ENCODE results near the gene PLEKHH1.

DNA sequence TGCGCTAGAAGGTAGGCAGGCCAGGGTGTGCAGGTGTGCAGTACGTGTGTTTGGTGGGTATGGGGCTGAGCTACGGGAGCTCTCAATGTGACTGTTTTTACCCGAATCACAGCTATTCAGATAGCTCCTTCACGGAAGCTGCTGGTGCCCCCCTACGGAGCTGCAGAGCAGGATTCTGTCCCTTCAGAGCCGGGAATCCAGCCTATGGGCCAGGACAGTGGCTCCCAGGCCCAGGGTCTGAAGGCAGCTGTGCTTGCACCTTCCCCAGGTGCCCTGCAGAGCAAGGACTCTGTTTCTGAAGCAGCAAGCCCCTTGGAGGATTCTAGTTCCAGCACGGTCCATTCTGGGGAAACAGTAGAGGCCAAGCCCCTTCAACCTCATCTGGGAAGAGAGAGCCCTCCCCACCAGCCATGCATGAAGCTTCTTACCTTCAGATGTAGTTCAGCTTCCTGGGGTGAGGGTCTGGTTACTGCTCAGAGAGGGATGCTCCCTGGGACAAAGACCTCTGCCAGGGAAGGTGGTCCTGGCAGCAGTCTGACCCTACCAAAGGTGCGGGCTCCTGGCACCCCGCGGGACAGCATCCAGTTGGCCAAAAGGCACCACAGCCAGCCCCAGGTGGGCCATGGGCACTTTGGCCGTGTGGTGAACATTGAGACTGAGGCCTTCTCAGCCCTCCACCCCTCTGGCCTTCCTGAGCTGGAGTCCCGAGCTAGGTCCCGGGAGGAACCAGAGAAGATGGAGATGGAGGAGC is 29.1 kb downstream of the PLEKHH1 start:
- TF ChIP-seq, protein P1, sequence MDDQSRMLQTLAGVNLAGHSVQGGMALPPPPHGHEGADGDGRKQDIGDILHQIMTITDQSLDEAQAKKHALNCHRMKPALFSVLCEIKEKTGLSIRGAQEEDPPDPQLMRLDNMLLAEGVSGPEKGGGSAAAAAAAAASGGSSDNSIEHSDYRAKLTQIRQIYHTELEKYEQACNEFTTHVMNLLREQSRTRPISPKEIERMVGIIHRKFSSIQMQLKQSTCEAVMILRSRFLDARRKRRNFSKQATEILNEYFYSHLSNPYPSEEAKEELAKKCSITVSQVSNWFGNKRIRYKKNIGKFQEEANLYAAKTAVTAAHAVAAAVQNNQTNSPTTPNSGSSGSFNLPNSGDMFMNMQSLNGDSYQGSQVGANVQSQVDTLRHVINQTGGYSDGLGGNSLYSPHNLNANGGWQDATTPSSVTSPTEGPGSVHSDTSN (CRISPR knock-in tag; IDR thresholded peaks at IDR 0.05) = no peak
- TF ChIP-seq, protein P2, sequence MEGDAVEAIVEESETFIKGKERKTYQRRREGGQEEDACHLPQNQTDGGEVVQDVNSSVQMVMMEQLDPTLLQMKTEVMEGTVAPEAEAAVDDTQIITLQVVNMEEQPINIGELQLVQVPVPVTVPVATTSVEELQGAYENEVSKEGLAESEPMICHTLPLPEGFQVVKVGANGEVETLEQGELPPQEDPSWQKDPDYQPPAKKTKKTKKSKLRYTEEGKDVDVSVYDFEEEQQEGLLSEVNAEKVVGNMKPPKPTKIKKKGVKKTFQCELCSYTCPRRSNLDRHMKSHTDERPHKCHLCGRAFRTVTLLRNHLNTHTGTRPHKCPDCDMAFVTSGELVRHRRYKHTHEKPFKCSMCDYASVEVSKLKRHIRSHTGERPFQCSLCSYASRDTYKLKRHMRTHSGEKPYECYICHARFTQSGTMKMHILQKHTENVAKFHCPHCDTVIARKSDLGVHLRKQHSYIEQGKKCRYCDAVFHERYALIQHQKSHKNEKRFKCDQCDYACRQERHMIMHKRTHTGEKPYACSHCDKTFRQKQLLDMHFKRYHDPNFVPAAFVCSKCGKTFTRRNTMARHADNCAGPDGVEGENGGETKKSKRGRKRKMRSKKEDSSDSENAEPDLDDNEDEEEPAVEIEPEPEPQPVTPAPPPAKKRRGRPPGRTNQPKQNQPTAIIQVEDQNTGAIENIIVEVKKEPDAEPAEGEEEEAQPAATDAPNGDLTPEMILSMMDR (tag by site-specific recombination; IDR thresholded peaks at IDR 0.05) = no peak
- TF ChIP-seq, protein P3, sequence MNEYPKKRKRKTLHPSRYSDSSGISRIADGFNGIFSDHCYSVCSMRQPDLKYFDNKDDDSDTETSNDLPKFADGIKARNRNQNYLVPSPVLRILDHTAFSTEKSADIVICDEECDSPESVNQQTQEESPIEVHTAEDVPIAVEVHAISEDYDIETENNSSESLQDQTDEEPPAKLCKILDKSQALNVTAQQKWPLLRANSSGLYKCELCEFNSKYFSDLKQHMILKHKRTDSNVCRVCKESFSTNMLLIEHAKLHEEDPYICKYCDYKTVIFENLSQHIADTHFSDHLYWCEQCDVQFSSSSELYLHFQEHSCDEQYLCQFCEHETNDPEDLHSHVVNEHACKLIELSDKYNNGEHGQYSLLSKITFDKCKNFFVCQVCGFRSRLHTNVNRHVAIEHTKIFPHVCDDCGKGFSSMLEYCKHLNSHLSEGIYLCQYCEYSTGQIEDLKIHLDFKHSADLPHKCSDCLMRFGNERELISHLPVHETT (tag by site-specific recombination; IDR thresholded peaks at IDR 0.05) = no peak
- TF ChIP-seq, protein P4, sequence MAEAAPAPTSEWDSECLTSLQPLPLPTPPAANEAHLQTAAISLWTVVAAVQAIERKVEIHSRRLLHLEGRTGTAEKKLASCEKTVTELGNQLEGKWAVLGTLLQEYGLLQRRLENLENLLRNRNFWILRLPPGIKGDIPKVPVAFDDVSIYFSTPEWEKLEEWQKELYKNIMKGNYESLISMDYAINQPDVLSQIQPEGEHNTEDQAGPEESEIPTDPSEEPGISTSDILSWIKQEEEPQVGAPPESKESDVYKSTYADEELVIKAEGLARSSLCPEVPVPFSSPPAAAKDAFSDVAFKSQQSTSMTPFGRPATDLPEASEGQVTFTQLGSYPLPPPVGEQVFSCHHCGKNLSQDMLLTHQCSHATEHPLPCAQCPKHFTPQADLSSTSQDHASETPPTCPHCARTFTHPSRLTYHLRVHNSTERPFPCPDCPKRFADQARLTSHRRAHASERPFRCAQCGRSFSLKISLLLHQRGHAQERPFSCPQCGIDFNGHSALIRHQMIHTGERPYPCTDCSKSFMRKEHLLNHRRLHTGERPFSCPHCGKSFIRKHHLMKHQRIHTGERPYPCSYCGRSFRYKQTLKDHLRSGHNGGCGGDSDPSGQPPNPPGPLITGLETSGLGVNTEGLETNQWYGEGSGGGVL (tag by site-specific recombination; IDR thresholded peaks at IDR 0.05) = no peak
- TF ChIP-seq, protein P5, sequence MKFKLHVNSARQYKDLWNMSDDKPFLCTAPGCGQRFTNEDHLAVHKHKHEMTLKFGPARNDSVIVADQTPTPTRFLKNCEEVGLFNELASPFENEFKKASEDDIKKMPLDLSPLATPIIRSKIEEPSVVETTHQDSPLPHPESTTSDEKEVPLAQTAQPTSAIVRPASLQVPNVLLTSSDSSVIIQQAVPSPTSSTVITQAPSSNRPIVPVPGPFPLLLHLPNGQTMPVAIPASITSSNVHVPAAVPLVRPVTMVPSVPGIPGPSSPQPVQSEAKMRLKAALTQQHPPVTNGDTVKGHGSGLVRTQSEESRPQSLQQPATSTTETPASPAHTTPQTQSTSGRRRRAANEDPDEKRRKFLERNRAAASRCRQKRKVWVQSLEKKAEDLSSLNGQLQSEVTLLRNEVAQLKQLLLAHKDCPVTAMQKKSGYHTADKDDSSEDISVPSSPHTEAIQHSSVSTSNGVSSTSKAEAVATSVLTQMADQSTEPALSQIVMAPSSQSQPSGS (tag by site-specific recombination; IDR thresholded peaks at IDR 0.05; ENCODE audit: low read depth) = no peak
- no peak for TF ChIP-seq YY1 (tag by site-specific recombination; IDR thresholded peaks at IDR 0.05)
